NCI-H1092 treated with DMSO at 0.1 percent for 48 hours (cell line): ENCODE results near the gene C19orf25.

Source experiments
- DNase-seq: peaks from one replicate; lab custom pipeline; 2025; lab: John Stamatoyannopoulos, UW

The C19orf25 gene

DNA sequence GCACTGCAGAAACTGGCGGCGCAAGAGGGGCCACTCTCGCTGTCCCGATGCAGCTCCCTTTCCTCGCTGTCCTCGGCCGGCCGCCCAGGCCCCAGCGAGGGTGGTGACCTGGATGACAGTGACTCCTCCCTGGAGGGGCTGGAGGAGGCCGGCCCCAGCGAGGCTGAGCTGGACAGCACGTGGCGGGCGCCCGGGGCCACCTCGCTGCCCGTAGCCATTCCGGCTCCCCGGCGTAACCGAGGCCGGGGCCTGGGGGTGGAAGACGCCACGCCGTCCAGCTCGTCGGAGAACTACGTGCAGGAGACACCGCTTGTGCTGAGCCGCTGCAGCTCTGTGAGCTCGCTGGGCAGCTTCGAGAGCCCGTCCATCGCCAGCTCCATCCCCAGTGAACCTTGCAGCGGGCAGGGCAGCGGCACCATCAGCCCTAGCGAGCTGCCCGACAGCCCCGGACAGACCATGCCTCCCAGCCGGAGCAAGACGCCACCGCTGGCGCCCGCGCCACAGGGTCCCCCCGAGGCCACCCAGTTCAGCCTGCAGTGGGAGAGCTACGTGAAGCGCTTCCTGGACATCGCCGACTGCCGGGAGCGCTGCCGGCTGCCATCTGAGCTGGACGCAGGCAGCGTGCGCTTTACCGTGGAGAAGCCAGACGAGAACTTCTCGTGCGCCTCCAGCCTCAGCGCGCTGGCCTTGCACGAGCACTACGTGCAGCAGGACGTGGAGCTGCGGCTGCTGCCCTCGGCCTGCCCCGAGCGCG, 12.4 kb downstream of the C19orf25 start:
- no peak for DNase-seq

DNA sequence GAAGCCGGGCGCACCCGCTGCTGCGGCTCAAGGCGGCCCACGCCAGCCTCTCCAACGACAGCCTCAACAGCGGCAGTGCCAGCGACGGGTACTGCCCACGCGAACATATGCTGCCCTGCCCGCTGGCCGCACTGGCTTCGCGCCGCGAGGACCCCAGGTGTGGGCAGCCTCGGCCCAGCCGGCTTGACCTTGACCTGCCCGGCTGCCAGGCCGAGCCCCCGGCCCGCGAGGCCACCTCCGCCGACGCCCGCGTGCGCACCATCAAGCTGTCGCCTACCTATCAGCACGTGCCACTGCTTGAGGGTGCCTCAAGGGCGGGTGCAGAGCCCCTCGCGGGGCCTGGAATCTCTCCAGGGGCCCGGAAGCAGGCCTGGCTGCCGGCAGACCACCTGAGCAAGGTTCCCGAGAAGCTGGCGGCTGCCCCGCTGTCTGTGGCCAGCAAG, 13.0 kb downstream of the C19orf25 start:
- no peak for DNase-seq

GRCh38 chr19:1465191-1466016, 13.6 kb downstream of the C19orf25 start:
- DNase-seq, result no peak

DNA sequence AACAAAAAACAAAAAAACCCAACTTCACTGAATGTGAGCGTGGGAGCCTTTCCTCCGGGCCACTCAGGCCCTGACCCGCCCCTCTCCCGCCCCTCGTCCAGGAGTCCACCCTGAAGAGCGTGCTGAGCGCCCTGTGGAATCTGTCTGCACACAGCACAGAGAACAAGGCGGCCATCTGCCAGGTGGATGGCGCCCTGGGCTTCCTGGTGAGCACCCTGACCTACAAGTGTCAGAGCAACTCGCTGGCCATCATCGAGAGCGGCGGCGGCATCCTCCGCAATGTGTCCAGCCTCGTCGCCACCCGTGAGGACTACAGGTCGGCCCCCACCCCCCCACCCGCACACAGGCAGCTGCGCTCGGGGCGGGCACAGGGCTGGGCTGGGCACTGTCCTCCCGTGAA, 17.2 kb downstream of the C19orf25 start:
- DNase-seq, result no peak

- no peak for DNase-seq
These were observed 18.7 kb downstream of the C19orf25 start for GRCh38 chr19:1460033-1460995.

GRCh38 chr19:1459479-1459878, 19.5 kb downstream of the C19orf25 start:
- DNase-seq, result no peak

- no peak for DNase-seq
These were observed 21.1 kb downstream of the C19orf25 start for GRCh38 chr19:1457892-1458291.

DNA sequence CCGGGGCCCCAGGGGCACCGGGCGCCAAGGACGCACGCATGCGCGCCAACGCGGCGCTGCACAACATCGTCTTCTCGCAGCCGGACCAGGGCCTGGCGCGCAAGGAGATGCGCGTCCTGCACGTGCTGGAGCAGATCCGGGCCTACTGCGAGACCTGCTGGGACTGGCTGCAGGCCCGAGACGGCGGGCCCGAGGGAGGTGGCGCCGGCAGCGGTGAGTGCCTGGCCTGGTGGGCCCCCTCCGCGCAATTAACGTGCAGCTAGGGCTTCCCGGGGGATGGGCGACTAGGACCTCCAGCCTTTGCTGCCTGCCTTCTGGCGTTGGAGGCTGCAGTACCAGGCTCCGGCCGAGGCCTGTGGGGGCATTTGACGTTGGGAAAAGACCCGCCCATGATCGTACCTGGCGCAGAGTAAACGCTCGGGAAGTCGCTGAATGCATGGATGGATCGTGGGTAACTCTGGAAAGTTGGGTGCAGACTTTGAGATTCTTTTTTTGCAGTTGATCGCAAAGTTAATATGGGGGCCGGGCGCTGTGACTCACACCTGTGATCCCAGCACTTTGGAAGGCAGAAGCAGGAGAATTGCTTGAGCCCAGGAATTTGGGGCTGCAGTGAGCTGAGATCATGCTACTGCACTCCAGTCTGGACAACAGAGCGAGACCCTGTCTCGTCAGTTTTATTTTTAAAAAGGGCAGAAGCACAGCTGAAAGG, 21.8 kb downstream of the C19orf25 start:
- DNase-seq, result no peak

GRCh38 chr19:1456121-1456900, 22.7 kb downstream of the C19orf25 start:
- DNase-seq, result no peak

DNA sequence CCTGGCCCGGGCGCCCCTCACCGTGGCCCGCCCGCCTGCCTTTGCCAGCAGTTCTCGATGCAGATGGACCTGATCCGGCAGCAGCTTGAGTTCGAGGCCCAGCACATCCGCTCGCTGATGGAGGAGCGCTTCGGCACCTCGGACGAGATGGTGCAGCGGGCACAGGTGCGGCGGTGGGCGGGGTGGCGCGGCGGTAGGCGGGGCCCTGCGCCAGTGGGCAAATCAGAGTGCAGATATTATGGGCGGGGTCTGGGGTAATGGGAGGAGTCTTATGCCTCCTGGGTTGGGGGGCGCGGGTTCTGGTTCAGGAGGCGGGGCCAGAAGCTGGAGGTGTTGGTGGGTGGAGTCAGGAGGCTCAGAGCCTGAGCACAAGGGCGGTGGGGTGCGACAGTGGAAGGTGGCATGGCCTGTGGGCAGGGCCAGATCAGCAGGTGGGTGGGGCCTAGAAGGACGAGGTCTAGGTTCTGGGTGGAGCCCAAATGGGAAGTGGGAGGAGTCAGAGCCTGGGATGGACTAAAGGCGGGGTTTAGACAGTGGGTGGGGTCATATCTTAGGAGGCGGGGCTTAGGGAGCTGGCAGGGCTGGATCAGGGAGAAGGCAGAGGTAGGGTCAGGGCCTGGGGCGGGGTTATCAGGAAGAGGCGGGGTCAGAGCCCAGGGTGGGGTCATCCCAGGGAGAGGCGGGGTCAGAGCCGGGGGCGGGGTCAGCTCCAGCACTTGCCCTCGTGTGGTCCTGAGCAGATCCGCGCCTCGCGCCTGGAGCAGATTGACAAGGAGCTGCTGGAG, 23.5 kb downstream of the C19orf25 start:
- no peak for DNase-seq

- no peak for DNase-seq
These were observed 24.0 kb downstream of the C19orf25 start for GRCh38 chr19:1455002-1455335.

GRCh38 chr19:1453525-1454364, 25.3 kb downstream of the C19orf25 start:
- no peak for DNase-seq

GRCh38 chr19:1452802-1453524, 26.1 kb downstream of the C19orf25 start:
- DNase-seq, result no peak

- no peak for DNase-seq
These were observed 26.9 kb downstream of the C19orf25 start for GRCh38 chr19:1451916-1452801.

- DNase-seq, result no peak
These were observed 28.0 kb downstream of the C19orf25 start for GRCh38 chr19:1450735-1451731.
